Adipose tissue (tissue), 3 donors: ENCODE results near the gene AK1. TPM values are rescaled to one million over a fixed set of nuclear protein-coding genes. Genes with fewer than 3 reads are reported as not detected.
A peak's percentile ranks its signal among the peaks of the same experiment; 100 is the strongest.

ENCODE experiments used
- H3K27ac ChIP-seq: one replicate; pipeline ENCODE4 v1.5.1; 2013; ENCODE audit warnings: low read depth, low read length
- WGBS, 3 donors: extraction: QIAGEN DNeasy Blood & Tissue Kit; methylation state at CpG; one replicate each; pipeline ENCODE4 v1.1.7; 2013; 5-methylcytosine and 5-hydroxymethylcytosine counted together
- polyA plus RNA-seq, 3 donors: library from polyadenylated mRNA; stranded (reverse); fragments of 200-250 nt; gene quantifications; one replicate each; pipeline ENCODE4 v1.2.3, GENCODE V29; 2013
- donor health status: healthy with polysubstance abuse.
- donor health status: Bipolar disorder and iron deficiency.
- donor health status: healthy.

AK1 gene
- polyA plus RNA-seq, 3 donors: 20.9 to 85.4 (median 71.1) TPM

GRCh38 chr9:127838375-127839078, 38.9 kb downstream of the AK1 start:
- 13 to 69% (median 18%) methylated on average over 17 to 18 of the region's 18 CpGs for WGBS, 3 donors
- H3K27ac ChIP-seq: peak overlapping the region; percentile 88

- no peak overlapping the region for H3K27ac ChIP-seq
- WGBS, 3 donors: 61 to 86% (median 63%) methylated on average over 4 of the region's 4 CpGs
These were observed 40.1 kb downstream of the AK1 start for GRCh38 chr9:127837346-127837745.

- H3K27ac ChIP-seq: peak overlapping the region; percentile 78
- 77 to 83% (median 82%) methylated on average over 3 of the region's 3 CpGs for WGBS, 3 donors
These were observed 40.9 kb downstream of the AK1 start for GRCh38 chr9:127836561-127836960.

- WGBS, 3 donors: 18 to 59% (median 27%) methylated on average over 17 of the region's 17 CpGs
These were observed 41.4 kb downstream of the AK1 start for GRCh38 chr9:127835991-127836516.

GRCh38 chr9:127833555-127833954, 43.9 kb downstream of the AK1 start:
- no peak overlapping the region for H3K27ac ChIP-seq
- WGBS, 3 donors: 5 to 29% (median 19%) methylated on average over 1 of the region's 1 CpG

More at GRCh38 chr9:127835991-127836516, 41.4 kb downstream of the AK1 start:
- peak overlapping the region; percentile 78 for H3K27ac ChIP-seq

GRCh38 chr9:127832248-127832647, 45.2 kb downstream of the AK1 start:
- WGBS, 3 donors: 61 to 71% (median 62%) methylated on average over 7 of the region's 7 CpGs
- H3K27ac ChIP-seq: no peak overlapping the region

- 75 to 89% (median 77%) methylated on average over 6 of the region's 6 CpGs for WGBS, 3 donors
- H3K27ac ChIP-seq: no peak overlapping the region
These were observed 48.1 kb downstream of the AK1 start for GRCh38 chr9:127829205-127829906.

- no peak overlapping the region for H3K27ac ChIP-seq
- 10 to 26% (median 12%) methylated on average over 33 to 34 of the region's 34 CpGs for WGBS, 3 donors
These were observed 49.0 kb downstream of the AK1 start for GRCh38 chr9:127828262-127829031.

GRCh38 chr9:127826253-127826913, 51.1 kb downstream of the AK1 start:
- H3K27ac ChIP-seq: peak overlapping the region; percentile 40
- WGBS, 3 donors: 57 to 66% (median 64%) methylated on average over 7 of the region's 7 CpGs

GRCh38 chr9:127825319-127826051, 52.0 kb downstream of the AK1 start:
- no peak overlapping the region for H3K27ac ChIP-seq
- WGBS, 3 donors: 45 to 81% (median 71%) methylated on average over 28 to 42 of the region's 42 CpGs

- H3K27ac ChIP-seq: no peak overlapping the region
- WGBS, 3 donors: 79 to 84% (median 83%) methylated on average over 4 of the region's 4 CpGs
These were observed 55.4 kb downstream of the AK1 start for GRCh38 chr9:127822108-127822507.

GRCh38 chr9:127818574-127818973, 58.9 kb downstream of the AK1 start:
- no peak overlapping the region for H3K27ac ChIP-seq
- 88 to 98% (median 90%) methylated on average over 9 of the region's 11 CpGs for WGBS, 3 donors

GRCh38 chr9:127817881-127818434, 59.5 kb downstream of the AK1 start:
- H3K27ac ChIP-seq: no peak overlapping the region
- WGBS, 3 donors: 81 to 83% (median 82%) methylated on average over 17 of the region's 17 CpGs

GRCh38 chr9:127816728-127817127, 60.7 kb downstream of the AK1 start:
- 86 to 91% (median 88%) methylated on average over 8 of the region's 8 CpGs for WGBS, 3 donors
- H3K27ac ChIP-seq: no peak overlapping the region
